GM21737 (cell line): Measurements from ENCODE around the gene SLC16A8.

Source experiments
- ATAC-seq: cut with Tn5 transposase; IDR thresholded peaks from one replicate; pipeline ENCODE4 v1.9.1; 2021; ENCODE audit warnings: mild to moderate bottlenecking, moderate library complexity; ENCODE audit not compliant: unreplicated experiment

SLC16A8 gene

DNA sequence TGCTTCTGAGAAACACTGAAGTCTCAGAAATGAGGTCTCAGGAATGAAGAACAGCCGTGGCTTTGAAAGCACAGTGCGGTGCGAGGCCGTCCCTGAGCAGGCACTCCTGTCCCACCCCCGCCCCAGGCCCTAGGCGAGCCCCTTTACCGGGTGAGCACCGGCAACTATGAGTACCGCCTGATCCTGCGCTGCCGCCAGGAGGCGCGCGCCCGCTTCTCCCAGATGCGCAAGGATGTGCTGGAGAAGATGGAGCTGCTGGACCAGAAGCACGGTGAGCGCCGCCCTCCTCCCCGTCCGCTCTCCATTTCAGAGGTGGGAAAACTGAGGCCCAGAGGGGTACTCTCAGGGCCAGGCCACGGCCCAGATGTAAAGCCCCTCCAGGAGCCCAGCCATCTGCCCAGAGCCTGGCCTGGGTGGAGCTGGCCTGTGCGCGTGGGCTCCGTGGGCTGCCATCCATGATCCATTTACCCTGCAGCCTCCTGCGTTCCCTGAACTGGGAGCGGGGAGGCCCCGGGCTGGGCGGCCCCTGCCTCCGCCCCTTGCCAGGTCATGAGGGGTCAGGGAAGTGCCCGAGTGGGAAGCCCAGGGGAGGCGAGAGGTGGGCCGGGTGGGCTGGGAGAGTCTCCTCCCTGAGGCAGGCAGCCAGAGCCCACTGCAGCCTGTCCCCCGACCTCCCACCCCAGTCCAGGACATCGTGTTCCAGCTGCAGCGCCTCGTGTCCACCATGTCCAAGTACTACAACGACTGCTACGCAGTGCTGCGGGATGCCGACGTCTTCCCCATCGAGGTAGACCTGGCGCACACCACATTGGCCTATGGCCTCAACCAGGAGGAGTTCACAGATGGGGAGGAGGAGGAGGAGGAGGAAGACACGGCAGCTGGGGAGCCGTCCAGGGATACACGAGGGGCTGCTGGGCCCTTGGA, 9.5 kb downstream of the SLC16A8 start:
- ATAC-seq: no peak

- ATAC-seq: no peak
Observed at GRCh38 chr22:38073150-38074130, 10.5 kb downstream of the SLC16A8 start.

DNA sequence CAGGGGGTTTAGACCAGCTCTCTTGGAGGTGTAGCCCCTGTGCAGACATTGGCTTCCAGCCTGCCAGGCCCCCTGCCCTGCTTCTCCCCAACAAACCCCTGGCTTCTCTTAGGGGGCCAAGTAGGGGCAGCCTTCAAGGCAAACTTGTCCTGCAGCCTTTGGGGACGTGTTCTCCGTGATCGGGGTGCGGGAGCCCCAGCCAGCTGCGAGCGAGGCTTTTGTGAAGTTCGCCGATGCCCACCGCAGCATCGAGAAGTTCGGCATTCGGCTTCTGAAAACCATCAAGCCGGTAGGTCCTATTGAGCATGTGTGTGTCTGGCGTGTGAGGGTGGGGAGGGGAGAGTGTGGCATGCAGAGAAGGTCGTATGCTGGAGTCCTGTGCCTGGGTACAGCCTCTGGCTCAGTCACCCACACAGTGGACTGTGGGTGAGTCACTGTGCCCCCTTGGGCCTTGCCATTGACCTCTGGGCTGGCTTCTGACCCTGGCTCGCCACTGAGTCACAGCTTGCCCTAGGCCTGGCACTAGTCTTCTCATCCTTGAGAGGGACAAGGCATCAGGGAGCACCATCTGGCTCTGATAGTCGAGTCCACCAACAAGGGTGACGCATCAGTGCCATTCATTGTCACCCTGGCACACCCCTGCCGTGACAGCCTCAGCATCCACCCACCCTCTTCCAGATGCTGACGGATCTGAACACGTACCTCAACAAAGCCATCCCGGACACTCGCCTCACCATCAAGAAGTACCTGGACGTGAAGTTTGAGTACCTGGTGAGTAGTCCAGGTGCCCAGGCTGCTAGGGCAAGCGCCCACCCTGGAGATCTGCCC, 11.4 kb downstream of the SLC16A8 start:
- ATAC-seq: no peak

GRCh38 chr22:38071421-38072321, 12.3 kb downstream of the SLC16A8 start:
- ATAC-seq: no peak

GRCh38 chr22:38070250-38070921, 13.6 kb downstream of the SLC16A8 start:
- ATAC-seq: no peak

GRCh38 chr22:38069372-38070249, 14.4 kb downstream of the SLC16A8 start:
- ATAC-seq: no peak

DNA sequence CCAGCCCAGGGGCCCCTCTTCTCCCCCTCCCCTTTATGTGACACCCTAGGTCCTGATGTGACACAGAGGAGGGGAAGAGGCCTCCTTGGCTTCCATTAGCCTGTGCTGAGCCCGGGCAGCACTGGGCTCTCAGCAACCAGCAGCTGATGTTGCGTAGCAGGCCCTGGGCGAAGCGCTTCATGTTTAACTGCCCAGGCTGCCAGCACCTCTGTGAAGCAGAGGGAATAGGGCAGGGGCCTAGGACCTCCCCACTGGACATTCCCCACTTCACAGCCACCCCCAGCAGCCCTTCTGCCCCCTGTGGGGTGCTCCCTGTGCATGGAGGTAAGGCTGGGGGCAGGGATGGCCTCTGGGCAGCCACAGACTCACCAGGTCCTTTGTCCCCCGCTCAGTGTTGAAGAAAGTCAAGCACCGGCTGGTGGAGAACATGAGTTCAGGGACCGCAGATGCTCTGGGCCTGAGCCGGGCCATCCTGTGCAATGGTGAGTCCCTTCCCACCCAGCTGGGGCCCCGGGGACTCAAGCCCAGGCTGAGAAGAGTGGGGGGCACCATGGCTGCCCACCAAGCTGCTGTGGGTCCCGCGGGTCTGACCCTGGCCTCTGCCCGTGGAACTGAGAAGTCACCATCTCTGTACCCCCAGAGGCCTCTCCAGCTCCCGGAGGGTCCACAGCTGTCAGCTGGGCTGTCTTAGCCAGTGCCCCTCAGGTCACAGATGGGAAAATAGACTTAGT, 15.2 kb downstream of the SLC16A8 start:
- ATAC-seq: no peak

GRCh38 chr22:38067761-38068360, 16.1 kb downstream of the SLC16A8 start:
- no peak for ATAC-seq

- ATAC-seq: no peak
Observed at GRCh38 chr22:38067028-38067415, 17.0 kb downstream of the SLC16A8 start.

DNA sequence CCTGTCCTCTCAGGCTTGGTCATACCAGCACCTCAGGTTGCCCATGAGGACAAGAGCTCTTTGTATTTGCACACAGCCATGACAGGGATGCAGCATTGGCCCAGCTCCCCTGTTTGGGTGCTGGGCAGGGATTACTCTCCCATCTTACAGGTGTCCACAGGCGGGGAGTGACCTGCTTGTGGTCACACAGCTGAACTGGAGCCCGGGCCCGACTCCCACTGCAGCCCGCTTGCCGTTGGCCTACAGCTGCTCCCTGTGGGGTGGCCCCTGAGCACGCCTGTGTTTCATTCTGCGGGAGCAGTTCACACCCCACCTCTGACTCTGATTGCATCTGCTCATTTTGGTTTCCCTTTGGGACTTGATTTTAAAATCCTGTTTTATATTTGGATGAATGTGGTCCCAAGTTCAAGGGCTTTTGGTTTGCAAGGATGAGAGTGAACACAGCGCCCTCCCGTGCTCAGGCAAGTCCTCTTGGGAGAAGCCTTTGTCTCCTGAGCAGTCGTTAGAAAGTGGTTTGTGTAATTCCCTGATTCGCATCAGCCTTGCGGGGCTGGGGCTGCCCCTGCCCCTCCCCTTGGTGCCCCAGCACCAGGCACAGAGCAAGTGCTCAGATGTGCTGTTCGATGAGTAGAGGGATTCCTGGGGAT, 17.5 kb downstream of the SLC16A8 start:
- no peak for ATAC-seq

- no peak for ATAC-seq
Observed at GRCh38 chr22:38065539-38065938, 18.4 kb downstream of the SLC16A8 start.

- no peak for ATAC-seq
Observed at GRCh38 chr22:38062791-38063190, 21.2 kb downstream of the SLC16A8 start.

DNA sequence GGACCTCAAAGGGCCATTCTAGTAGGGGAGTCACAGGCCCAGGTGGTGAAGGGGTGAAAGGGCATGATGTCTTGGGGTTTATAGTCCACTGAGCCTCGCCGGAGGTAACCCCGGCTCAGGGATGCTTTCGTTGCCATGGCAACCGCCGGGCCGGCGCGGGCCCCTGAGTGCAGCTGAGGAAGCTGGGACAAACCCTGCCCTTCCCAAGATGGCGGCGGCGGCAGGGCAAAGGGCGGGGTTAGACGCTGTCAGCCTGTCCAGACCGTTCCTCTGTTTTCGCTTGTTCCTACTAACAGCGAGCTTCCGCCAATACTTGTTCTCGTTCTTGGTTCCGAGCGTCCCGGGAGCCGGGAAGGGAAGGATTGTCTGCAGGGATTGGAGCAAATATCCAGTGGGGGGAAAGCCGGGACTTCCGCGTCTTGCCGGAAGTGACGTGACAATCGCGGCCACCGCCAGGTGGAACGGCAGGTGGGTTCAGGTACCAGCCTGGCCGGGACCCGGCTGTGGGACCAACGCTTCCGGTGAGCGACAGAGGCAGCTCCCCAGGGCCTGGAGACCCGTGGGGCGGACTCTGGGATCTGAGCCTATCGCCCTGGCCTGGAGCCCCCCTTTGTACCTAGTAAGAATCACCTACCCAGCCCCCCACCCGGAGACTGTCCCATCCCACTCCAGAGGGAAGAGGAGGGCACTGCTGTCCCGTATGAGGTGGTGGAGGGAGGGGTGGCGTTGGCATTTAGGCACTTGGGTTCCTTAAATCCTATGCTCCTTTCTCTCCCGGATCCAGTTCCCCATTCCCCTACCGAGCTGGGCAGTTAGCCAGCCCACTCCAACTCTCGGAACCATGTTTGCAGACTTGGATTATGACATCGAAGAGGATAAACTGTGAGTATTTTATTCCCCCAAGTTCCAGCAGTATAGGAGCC, 26.8 kb downstream of the SLC16A8 start, which contains the start of gene PICK1:
TSS of gene PICK1 (plus strand) at position 436 of the 923 bp plus-strand sequence. CDS start at position 842, 406 bp downstream.
- ATAC-seq: no peak

- ATAC-seq: peak; percentile 60
Observed at GRCh38 chr22:38051900-38052862, 31.8 kb downstream of the SLC16A8 start.
